IMR-90 (cell line): ENCODE measurements around the gene PTPRQ.

Experiments
- BHLHE40 ChIP-seq: fragments of 150-350 bp; IDR thresholded peaks from 2 replicates; pipeline ENCODE4 v1.6.1; 2016; ENCODE audit warnings: mild to moderate bottlenecking, low read depth, low read length
- CEBPB ChIP-seq: IDR thresholded peaks from 2 replicates; pipeline ENCODE4 v1.6.1; 2012; ENCODE audit warnings: low read depth, low read length, improper control_type of control experiment
- CHD1 ChIP-seq: IDR thresholded peaks from 2 replicates; pipeline ENCODE4 v1.6.1; 2012; ENCODE audit warnings: low read depth, low read length, improper control_type of control experiment
- CTCF ChIP-seq: conservative IDR thresholded peaks from 2 replicates; pipeline ENCODE4 v1.5.1; 2012; ENCODE audit warnings: mild to moderate bottlenecking, low read depth, low read length, improper control_type of control experiment
- MAFK ChIP-seq: IDR thresholded peaks from 2 replicates; pipeline ENCODE4 v1.6.1; 2012; ENCODE audit warnings: low read depth, low read length, improper control_type of control experiment
- POLR2A ChIP-seq: IDR thresholded peaks from 2 replicates; pipeline ENCODE4 v1.6.1; 2012; ENCODE audit warnings: mild to moderate bottlenecking, low read depth, low read length
- RAD21 ChIP-seq: IDR thresholded peaks from 2 replicates; pipeline ENCODE4 v1.6.1; 2012; ENCODE audit warnings: low read length, improper control_type of control experiment
- RCOR1 ChIP-seq: IDR thresholded peaks from 2 replicates; pipeline ENCODE4 v1.6.1; 2012; ENCODE audit warnings: mild to moderate bottlenecking, low read length, improper control_type of control experiment; ENCODE audit not compliant: insufficient replicate concordance
- RFX5 ChIP-seq: IDR thresholded peaks from 2 replicates; pipeline ENCODE4 v1.8.0; 2012; ENCODE audit warnings: low read depth, mild to moderate bottlenecking, low read length, moderate library complexity
- SMC3 ChIP-seq: fragments of 150-350 bp; IDR thresholded peaks from 2 replicates; pipeline ENCODE4 v1.6.1; 2016; ENCODE audit warnings: low read depth, mild to moderate bottlenecking, antibody characterized with exemption, low read length, moderate library complexity
- TF ChIP-seq, protein P1 (sequence below): fragments of 150-350 bp; IDR thresholded peaks from 2 replicates; pipeline ENCODE4 v1.6.1; 2016; ENCODE audit warnings: low read depth, mild to moderate bottlenecking, low read length, moderate library complexity, borderline replicate concordance

DNA sequence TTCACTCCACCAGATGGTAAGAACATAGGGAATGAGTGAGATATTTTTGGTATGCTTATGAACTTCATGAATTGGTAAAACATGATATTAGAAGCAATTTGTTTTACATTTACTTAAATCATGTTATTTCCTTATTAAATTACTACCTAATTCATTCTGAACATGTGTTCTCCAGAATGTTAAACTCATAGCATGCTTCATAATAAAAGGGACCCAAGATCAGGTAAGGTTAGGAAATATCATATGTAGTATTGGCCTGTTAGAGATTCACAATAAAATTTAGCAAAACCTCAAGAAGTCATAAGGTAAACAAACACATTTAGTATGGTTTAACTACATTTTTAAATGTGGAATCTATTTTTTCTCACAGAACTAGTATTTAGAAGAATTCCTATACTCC lies 28.2 kb downstream of the PTPRQ start:
- TF ChIP-seq POLR2A (no peak), SMC3 (no peak), CTCF (no peak), CEBPB (no peak), MAFK (no peak), RAD21 (no peak), RCOR1 (no peak), BHLHE40 (no peak), RFX5 (no peak), CHD1 (no peak)
- TF ChIP-seq, protein P1, sequence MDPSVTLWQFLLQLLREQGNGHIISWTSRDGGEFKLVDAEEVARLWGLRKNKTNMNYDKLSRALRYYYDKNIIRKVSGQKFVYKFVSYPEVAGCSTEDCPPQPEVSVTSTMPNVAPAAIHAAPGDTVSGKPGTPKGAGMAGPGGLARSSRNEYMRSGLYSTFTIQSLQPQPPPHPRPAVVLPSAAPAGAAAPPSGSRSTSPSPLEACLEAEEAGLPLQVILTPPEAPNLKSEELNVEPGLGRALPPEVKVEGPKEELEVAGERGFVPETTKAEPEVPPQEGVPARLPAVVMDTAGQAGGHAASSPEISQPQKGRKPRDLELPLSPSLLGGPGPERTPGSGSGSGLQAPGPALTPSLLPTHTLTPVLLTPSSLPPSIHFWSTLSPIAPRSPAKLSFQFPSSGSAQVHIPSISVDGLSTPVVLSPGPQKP, result no peak
